ENCODE measurements around the gene FCSK.
A peak's percentile ranks its signal among the peaks of the same experiment; 100 is the strongest.

Gene FCSK

DNA sequence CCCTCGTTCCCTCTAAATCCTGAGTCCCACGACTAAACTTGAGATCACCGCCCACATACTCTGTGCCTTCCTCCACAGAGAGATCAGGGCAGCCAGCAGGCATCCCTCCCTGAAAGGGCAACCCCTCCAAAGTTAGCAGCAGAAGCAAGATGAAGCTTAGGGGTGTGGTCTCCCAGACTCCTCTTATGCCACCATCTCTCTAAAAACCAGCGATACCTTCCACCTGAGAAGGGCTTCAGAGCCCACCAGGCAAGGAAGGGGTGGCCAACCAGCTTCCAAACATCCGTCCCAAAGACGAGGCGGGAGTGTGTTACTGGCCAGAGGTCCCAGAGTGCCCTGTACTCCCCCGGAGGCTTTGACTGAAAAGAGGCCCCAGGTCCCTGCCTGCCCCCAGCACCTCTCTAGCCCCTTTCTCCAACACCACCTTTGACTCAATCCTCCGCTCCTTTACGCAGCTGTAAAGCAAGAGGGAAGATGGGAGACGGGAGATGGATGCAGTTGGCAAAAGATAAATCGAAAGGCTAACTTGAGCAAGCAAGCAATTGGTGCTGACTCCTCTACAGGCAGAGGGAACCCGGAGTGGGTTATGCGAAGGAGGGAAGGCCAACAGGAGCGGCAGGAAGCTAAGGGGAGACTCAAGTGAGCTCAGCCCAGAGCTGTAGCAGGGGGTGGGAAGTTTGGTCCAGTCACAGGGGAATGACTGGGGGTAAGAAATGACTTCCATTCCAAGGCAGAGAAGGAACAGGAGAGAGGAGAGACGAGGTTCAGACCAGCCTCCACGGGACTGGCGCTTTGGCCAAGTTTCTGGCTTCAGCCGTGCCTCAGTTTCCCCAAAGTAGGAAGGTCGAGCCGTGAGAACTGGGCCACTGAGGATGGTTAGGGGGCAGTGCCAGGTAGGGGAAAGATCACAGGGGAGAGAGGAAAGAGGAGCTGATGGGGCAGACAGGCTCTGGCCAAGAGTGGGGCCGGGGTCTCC, 16.5 kb upstream of the FCSK start:
- H3K9ac ChIP-seq (ENCODE audit: low read length), result peak overlapping the region; percentile 65
- H3K9me3 ChIP-seq (ENCODE audit: insufficient read depth, low read length), result no peaks in the 10 kb centered on the region
- H3K4me3 ChIP-seq (ENCODE audit: insufficient read depth, low read length, poor library complexity, severe bottlenecking), result peak overlapping the region; percentile 94
- H3K9me2 ChIP-seq (replicated peaks; ENCODE audit: insufficient read depth, low read length), result no peaks in the 10 kb centered on the region
- H3K27me3 ChIP-seq (ENCODE audit: low read length), result no peaks in the 10 kb centered on the region
- H4K20me1 ChIP-seq (ENCODE audit: low read depth, low read length), result no peaks in the 10 kb centered on the region
- peaks cover 25% of the 10 kb centered on the region for H3F3A ChIP-seq (ENCODE audit: insufficient read depth)
- peak overlapping the region; percentile 58 for H3K27ac ChIP-seq (ENCODE audit: low read depth, low read length)
- H3K79me2 ChIP-seq (ENCODE audit: insufficient read depth, low read length), result peaks cover 29% of the 10 kb centered on the region
- no peaks in the 10 kb centered on the region for H3K36me3 ChIP-seq (ENCODE audit: low read length)
- H2AFZ ChIP-seq (ENCODE audit: low read depth, low read length, severe bottlenecking), result no peak overlapping the region
- TF ChIP-seq, protein P1, sequence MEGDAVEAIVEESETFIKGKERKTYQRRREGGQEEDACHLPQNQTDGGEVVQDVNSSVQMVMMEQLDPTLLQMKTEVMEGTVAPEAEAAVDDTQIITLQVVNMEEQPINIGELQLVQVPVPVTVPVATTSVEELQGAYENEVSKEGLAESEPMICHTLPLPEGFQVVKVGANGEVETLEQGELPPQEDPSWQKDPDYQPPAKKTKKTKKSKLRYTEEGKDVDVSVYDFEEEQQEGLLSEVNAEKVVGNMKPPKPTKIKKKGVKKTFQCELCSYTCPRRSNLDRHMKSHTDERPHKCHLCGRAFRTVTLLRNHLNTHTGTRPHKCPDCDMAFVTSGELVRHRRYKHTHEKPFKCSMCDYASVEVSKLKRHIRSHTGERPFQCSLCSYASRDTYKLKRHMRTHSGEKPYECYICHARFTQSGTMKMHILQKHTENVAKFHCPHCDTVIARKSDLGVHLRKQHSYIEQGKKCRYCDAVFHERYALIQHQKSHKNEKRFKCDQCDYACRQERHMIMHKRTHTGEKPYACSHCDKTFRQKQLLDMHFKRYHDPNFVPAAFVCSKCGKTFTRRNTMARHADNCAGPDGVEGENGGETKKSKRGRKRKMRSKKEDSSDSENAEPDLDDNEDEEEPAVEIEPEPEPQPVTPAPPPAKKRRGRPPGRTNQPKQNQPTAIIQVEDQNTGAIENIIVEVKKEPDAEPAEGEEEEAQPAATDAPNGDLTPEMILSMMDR (IDR thresholded peaks at IDR 0.05; ENCODE audit: insufficient read depth, low read length, poor library complexity, severe bottlenecking), result no peak
- peak overlapping the region; percentile 93 for H3K4me2 ChIP-seq (ENCODE audit: low read depth, low read length, poor library complexity, severe bottlenecking)

DNA sequence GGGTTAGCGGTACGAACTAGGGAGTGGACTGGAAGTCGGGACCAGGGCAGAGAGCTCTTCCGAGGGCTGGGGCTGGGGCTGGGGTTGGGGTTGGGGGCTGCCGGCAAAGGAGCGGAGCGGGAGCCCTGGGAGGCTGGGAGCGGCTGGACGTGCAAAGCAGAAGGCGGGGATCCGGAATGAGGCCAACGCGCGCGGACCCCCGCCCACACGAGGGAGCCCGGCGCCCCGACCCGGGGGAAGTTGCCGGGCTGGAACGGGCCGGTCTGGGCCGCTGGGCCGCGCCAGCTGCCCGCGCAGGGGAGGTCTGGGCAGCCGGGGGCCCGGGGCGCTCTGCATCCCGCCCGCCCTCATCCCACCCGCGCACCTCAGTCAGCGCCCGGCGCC, 15.8 kb upstream of the FCSK start:
- Histone ChIP-seq H3K4me3 (ENCODE audit: insufficient read depth, low read length, poor library complexity, severe bottlenecking) (peak overlapping the region; percentile 94), H3F3A (ENCODE audit: insufficient read depth) (peaks cover 18% of the 10 kb centered on the region), H3K4me2 (ENCODE audit: low read depth, low read length, poor library complexity, severe bottlenecking) (peak overlapping the region; percentile 93), H2AFZ (ENCODE audit: low read depth, low read length, severe bottlenecking) (no peak overlapping the region), H3K79me2 (ENCODE audit: insufficient read depth, low read length) (peaks cover 27% of the 10 kb centered on the region), H3K9me2 (replicated peaks; ENCODE audit: insufficient read depth, low read length) (no peaks in the 10 kb centered on the region), H3K9ac (ENCODE audit: low read length) (peak overlapping the region; percentile 65), H3K9me3 (ENCODE audit: insufficient read depth, low read length) (no peaks in the 10 kb centered on the region), H4K20me1 (ENCODE audit: low read depth, low read length) (no peaks in the 10 kb centered on the region), H3K27me3 (ENCODE audit: low read length) (no peaks in the 10 kb centered on the region), H3K27ac (ENCODE audit: low read depth, low read length) (peak overlapping the region; percentile 58), H3K36me3 (ENCODE audit: low read length) (no peaks in the 10 kb centered on the region)
- TF ChIP-seq, protein P1 (IDR thresholded peaks at IDR 0.05; ENCODE audit: insufficient read depth, low read length, poor library complexity, severe bottlenecking), result no peak
- no peak for TF ChIP-seq EZH2phosphoT487 (conservative IDR thresholded peaks at IDR 0.05; ENCODE audit: low read length)

DNA sequence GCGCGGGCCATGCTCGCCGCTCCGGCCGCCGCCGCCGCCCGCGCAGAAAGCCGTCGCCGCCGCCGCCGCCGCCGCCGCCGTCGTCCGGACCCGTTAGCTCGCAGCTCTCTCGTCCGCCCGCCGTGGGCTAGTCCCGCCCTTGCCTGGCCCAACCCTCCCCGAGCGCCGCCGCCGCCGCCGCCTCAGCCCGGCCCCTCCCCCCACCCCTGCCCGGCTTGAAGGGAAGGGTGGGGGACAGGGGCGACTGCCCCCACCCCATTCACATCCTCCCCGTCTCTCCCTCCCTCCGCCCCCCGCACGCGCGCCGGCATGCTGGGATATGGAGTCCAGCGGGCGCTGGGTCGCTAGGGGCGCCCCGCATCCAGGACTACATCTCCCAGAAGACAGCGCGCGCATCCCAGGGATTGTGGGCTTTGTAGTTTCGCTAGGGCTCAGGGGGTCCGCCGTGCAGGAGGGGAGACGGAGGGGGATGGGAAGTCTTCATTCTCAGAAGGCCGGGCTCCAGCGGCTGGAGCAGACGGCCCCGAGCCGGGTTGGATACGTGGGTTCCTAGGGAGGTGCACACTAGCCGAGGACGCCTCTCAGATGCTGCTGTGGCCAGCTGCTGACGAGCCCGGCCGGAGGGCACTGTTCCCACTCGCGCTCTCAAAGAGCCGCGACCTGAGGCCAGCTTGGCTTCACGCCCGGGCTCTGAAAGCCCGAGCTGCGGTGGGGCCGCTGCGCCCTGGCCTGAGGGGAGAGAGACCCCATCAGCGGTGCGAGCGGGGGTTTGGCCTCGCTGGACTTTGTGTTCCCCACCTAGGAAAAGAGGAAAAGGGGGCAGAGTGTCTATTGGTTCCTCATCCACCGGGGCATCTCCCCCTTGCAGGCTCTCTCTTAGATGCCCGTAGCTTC, 15.2 kb upstream of the FCSK start, which contains the start of gene ST3GAL2:
ST3GAL2 (minus strand) TSS at position 132 of the 894 bp plus-strand sequence. CDS start 40,570 bp downstream, outside the sequence.
- H2AFZ ChIP-seq (ENCODE audit: low read depth, low read length, severe bottlenecking), result peak within 1 kb of the TSS; percentile 69
- H3K36me3 ChIP-seq (ENCODE audit: low read length), result no peaks in the 10 kb centered on the region
- peak within 1 kb of the TSS; percentile 58 for H3K27ac ChIP-seq (ENCODE audit: low read depth, low read length)
- H3K4me2 ChIP-seq (ENCODE audit: low read depth, low read length, poor library complexity, severe bottlenecking), result peak within 1 kb of the TSS; percentile 93
- TF ChIP-seq, protein P1 (IDR thresholded peaks at IDR 0.05; ENCODE audit: insufficient read depth, low read length, poor library complexity, severe bottlenecking), result no peak
- TF ChIP-seq EZH2phosphoT487 (conservative IDR thresholded peaks at IDR 0.05; ENCODE audit: low read length), result no peak
- peak within 1 kb of the TSS; percentile 94 for H3K4me3 ChIP-seq (ENCODE audit: insufficient read depth, low read length, poor library complexity, severe bottlenecking)
- no peaks in the 10 kb centered on the region for H4K20me1 ChIP-seq (ENCODE audit: low read depth, low read length)
- H3K27me3 ChIP-seq (ENCODE audit: low read length), result no peaks in the 10 kb centered on the region
- H3K79me2 ChIP-seq (ENCODE audit: insufficient read depth, low read length), result peaks cover 25% of the 10 kb centered on the region
- peak within 1 kb of the TSS; percentile 65 for H3K9ac ChIP-seq (ENCODE audit: low read length)
- H3K9me3 ChIP-seq (ENCODE audit: insufficient read depth, low read length), result no peaks in the 10 kb centered on the region
- peaks cover 15% of the 10 kb centered on the region for H3F3A ChIP-seq (ENCODE audit: insufficient read depth)
- H3K9me2 ChIP-seq (replicated peaks; ENCODE audit: insufficient read depth, low read length), result no peaks in the 10 kb centered on the region

All from SU-DHL-6 (cell line).